Activated naive CD4-positive, alpha-beta T cell treated with anti-CD3 and anti-CD28 coated beads, Interleukin-2, amount 50 U/mL, for 16 hours (primary cell): ENCODE data around the gene SPACDR.

ENCODE experiments used
- DNase-seq: peaks from one replicate; pipeline ENCODE4 v3.0.0-alpha.2; 2020

SPACDR gene

GRCh38 chr7:100407285-100408180 lies 56.5 kb downstream of the SPACDR start:
- DNase-seq, result peak; percentile 30

GRCh38 chr7:100406767-100407166 lies 57.3 kb downstream of the SPACDR start:
- no peak for DNase-seq
